ENCODE results near the gene FAM114A1. TPM values are rescaled to one million over a fixed set of nuclear protein-coding genes. Genes with fewer than 3 reads are reported as not detected.
"Not testable (repeated sequence)": the region's sequence is repeated elsewhere in the genome, so short reads cannot be mapped to it uniquely, and the experiment has no call there.

The FAM114A1 gene
- polyA plus RNA-seq, 4 donors = 27.4 to 35.0 (median 31.3) TPM

DNA sequence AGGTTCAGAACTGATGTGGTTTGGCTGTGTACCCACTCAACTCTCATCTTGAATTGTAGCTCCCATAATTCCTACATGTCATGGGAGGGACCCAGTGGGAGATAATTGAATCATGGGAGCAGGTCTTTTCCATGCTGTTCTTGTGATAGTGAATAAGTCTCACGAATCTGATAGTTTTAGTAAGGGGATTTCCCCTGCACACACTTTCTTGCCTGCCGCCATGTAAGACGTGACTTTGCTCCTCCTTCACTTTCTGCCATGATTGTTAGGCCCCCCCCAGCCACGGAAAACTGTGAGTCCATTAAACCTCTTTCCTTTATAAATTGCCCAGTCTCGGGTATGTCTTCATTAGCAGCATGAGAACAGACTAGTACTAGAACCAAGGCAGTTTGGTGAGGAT, 91.6 kb downstream of the FAM114A1 start:
- not testable (repeated sequence) for DNase-seq (ENCODE audit: low read depth in 4 of 4, low spot score in 3 of 4)

GRCh38 chr4:38964942-38965775, 97.6 kb downstream of the FAM114A1 start:
- DNase-seq (ENCODE audit: low read depth in 4 of 4, low spot score in 3 of 4) = no peak

DNA sequence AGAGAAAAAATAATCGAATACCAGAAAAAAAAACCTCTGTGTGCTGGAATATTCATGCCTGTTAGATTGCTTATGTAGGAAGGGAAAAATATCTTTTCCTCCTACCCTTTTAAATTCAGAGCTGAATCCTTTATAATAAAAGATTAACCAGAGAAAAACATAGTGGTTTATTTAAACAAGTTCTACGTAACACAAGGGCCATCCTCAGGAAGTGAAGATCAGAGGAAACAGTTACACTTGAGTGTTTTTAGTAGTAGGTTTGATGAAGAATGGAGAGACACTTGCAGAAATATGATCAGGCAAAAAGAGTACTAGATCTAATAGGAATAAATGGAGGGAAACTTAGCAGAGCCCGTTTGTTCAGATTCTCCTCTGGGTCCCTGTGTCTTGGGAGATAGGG, 98.3 kb downstream of the FAM114A1 start:
- no peak for DNase-seq (ENCODE audit: low read depth in 4 of 4, low spot score in 3 of 4)

- DNase-seq (ENCODE audit: low read depth in 4 of 4, low spot score in 3 of 4) = no peak
These were observed 99.9 kb downstream of the FAM114A1 start for GRCh38 chr4:38967260-38968095.

DNA sequence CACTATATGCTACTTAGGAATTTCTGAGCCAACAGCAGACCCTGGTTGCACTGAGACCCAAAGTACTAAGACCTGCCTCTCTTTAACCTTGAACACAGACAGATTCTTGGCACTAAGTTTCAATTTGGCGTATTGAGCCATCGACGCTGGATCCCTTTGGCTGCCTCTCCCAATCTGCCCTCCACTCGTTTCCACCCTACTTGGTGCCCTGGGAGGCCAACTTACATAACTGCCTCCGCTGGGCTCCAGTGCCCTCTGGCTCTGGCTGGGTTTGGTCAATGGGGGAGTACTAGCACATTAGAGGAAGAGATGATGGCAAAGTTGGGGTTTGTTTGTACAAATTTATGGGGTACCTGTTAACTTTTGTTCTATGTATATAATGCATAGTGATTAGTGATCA, 101.1 kb downstream of the FAM114A1 start:
- no peak for DNase-seq (ENCODE audit: low read depth in 4 of 4, low spot score in 3 of 4)

DNA sequence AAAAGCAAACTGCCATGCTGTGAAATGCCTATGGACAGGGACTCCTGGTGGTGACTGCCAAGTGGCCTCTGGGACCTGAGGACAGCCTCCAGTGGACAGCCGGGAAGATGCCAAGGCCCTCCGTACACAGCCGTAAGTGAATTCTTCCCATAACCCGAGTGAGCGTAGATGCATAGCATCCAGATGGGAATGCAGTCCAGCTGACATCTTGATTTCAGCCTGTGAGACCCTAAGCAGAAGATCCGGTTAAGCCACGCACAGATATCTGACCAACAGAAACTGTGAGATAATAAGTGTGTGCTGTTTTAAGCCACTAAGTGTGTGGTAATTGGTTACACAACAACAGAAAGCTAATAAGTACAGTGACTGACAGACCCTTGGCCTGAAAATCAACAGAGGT, 108.7 kb downstream of the FAM114A1 start:
- DNase-seq (ENCODE audit: low read depth in 4 of 4, low spot score in 3 of 4) = no peak

- no peak for DNase-seq (ENCODE audit: low read depth in 4 of 4, low spot score in 3 of 4)
These were observed 111.5 kb downstream of the FAM114A1 start for GRCh38 chr4:38979081-38979480.

DNA sequence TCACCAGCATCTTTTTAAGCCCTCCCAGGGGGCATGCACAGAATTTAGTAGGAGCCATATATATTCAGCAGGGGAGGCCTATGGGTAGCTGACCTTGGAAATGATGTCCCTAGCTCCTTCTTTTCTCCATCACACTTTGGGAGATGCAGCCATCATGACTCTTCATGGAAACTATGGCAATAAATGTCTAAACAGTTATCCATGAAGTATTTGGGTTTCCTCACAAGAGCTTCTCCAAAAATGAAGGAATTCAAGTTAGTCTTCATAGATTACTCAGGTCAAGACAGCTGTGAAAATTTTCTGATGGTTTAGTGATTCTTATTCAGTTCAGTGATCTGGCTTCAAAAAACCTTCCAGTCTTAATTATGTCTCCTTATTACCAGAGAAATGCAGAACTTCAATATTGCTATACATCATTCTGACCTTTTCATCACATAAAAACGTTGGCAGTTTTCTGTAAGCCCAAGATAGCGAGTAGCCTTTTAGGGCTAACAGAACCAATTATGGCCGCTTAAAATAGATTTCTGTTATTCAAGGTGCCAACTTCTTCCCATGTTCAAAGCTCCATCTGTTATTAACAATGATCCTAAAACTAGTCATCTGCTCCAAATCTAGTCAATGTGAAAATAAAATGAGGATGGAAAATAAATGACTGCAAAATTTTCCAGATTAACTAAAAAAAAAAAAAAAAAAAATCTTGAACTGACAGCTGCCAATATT, 112.1 kb downstream of the FAM114A1 start:
- no peak for DNase-seq (ENCODE audit: low read depth in 4 of 4, low spot score in 3 of 4)

- no peak for DNase-seq (ENCODE audit: low read depth in 4 of 4, low spot score in 3 of 4)
These were observed 113.5 kb downstream of the FAM114A1 start for GRCh38 chr4:38980903-38981676.

DNA sequence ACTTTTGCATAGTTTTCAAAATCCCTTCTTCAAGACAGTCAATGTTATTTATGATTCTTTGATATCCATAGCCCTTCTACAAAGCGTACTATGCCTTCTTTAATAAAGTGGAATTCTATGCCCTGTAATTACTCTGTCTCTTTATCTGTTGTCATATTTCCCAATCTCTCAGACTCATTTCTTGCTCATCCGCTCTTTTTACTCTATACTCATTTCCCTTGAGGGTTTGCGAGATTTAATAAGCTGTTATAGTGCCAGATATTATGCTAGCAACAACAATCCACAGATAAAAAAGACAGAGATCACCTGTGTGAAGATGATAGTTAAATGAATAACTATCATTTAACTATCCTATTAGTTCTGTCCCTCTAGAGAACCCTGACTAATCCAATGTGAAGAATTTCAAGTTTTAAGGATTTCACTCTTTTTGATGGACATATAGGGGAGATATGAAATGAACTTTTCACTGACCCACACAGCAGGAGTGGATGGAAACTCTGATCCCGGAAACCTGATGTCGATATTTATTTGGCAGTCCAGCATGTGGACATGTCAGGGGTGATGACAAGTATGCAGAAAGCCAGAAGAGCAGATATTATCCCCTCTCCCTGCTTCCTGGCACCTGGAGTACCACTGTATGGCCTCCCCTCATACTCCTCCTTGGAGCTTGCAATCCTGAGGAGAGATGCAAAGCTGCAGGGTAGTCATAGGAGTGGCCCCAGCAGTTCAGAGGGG, 114.9 kb downstream of the FAM114A1 start:
- DNase-seq (ENCODE audit: low read depth in 4 of 4, low spot score in 3 of 4) = no peak

- DNase-seq (ENCODE audit: low read depth in 4 of 4, low spot score in 3 of 4) = no peak
These were observed 115.7 kb downstream of the FAM114A1 start for GRCh38 chr4:38983291-38983690.

- DNase-seq (ENCODE audit: low read depth in 4 of 4, low spot score in 3 of 4) = no peak
These were observed 116.4 kb downstream of the FAM114A1 start for GRCh38 chr4:38983787-38984598.

GRCh38 chr4:38985410-38986100, 117.9 kb downstream of the FAM114A1 start:
- no peak for DNase-seq (ENCODE audit: low read depth in 4 of 4, low spot score in 3 of 4)

DNA sequence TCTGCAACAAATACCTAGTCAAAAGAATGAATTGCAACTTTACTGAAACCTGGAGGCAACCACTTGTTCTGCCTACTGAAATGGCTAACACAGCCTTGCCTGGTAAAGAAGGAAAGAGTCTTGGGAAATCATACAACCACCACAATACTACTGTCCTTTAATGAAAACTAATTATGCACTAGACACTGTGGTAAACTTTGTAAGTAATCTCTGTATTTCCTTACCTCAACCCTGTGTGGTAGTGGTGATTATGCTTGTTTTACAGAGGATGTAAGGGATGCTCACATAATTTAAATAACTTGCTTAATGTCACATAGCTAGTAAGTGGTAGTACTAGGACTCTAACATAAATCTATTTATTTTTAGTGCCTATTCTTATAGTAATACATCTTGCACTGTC, 119.9 kb downstream of the FAM114A1 start:
- no peak for DNase-seq (ENCODE audit: low read depth in 4 of 4, low spot score in 3 of 4)

GRCh38 chr4:38988353-38988752, 120.7 kb downstream of the FAM114A1 start:
- DNase-seq (ENCODE audit: low read depth in 4 of 4, low spot score in 3 of 4) = not testable (repeated sequence)

GRCh38 chr4:38989487-38989886, 121.9 kb downstream of the FAM114A1 start:
- DNase-seq (ENCODE audit: low read depth in 4 of 4, low spot score in 3 of 4) = no peak

DNA sequence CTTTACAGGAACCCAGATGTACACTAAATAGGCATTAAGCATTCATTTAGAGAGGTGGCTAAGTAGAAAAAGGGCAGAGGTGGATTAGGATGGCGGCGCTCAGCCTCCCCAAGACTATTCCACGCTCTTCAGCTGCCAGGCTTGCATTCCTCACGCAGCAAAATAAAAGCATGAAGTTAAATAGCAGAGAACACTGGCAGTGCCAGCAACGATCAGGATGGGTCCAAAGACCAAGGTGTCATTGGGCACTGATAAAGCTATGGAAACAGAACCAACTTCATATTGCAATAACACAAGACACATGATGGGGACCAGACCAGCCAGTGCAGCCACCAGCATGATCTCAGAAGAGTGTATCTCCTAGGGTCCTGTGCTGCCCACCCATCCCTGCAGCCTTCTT, 122.6 kb downstream of the FAM114A1 start:
- no peak for DNase-seq (ENCODE audit: low read depth in 4 of 4, low spot score in 3 of 4)

DNA sequence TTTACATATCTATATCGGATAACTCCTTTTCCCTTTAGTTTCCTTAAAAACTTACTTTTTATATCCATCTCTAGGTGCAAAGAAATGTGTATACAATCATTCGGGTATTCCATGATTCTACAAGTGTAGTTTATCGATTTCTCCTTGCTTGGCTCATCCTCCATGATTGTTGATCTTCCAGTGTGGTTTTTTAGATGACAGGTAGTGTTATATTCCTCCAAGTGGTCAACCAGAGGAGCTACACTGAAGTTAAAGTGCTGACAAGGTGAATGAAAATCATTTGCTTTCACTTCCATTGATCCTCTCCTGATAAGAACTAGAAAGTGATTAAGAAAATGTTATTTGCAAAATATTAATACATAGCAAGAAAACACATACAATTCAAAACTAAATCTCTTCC, 126.1 kb downstream of the FAM114A1 start:
- DNase-seq (ENCODE audit: low read depth in 4 of 4, low spot score in 3 of 4) = no peak

All from right renal pelvis (tissue), 4 donors.